ENCODE data around the gene KIF11. TPM values are rescaled to one million over a fixed set of nuclear protein-coding genes. Genes with fewer than 3 reads are reported as not detected.

KIF11 gene
- total RNA-seq, 1 donor from 2014 or later: 1.8 TPM

- Histone ChIP-seq H3K36me3 (no peaks in the 10 kb centered on the region), H3K27me3 (ENCODE audit: low read depth) (no peaks in the 10 kb centered on the region), H3K27ac (no peak overlapping the region), H3K4me1 (no peaks in the 10 kb centered on the region), H3K4me3 (no peak overlapping the region), H3K9me3 (no peaks in the 10 kb centered on the region)
- no peak for TF ChIP-seq CTCF (IDR thresholded peaks at IDR 0.05)
- ATAC-seq: no peak
- DNase-seq: no peak
- intact Hi-C loops (cut with DNase I): no loop called here
These were observed 22.6 kb downstream of the KIF11 start for GRCh38 chr10:92615515-92615914.

GRCh38 chr10:92619368-92619767 lies 26.4 kb downstream of the KIF11 start:
- Histone ChIP-seq H3K36me3 (no peaks in the 10 kb centered on the region), H3K27me3 (ENCODE audit: low read depth) (no peaks in the 10 kb centered on the region), H3K4me1 (no peaks in the 10 kb centered on the region), H3K9me3 (no peaks in the 10 kb centered on the region), H3K27ac (no peak overlapping the region), H3K4me3 (no peak overlapping the region)
- intact Hi-C loops (cut with DNase I): no loop called here
- no peak for TF ChIP-seq CTCF (IDR thresholded peaks at IDR 0.05)
- ATAC-seq (no peak), DNase-seq (no peak)

GRCh38 chr10:92627845-92628480 lies 35.0 kb downstream of the KIF11 start:
- no peaks in the 10 kb centered on the region for H3K36me3 ChIP-seq
- ATAC-seq (no peak), DNase-seq (no peak)
- H3K9me3 ChIP-seq: no peaks in the 10 kb centered on the region
- H3K27ac ChIP-seq: no peak overlapping the region
- no peaks in the 10 kb centered on the region for H3K27me3 ChIP-seq (ENCODE audit: low read depth)
- no peak for TF ChIP-seq CTCF (IDR thresholded peaks at IDR 0.05)
- H3K4me3 ChIP-seq: no peak overlapping the region
- intact Hi-C loops (cut with DNase I): no loop called here
- no peaks in the 10 kb centered on the region for H3K4me1 ChIP-seq

GRCh38 chr10:92629945-92630344 lies 37.0 kb downstream of the KIF11 start:
- TF ChIP-seq CTCF (IDR thresholded peaks at IDR 0.05): no peak
- intact Hi-C loops (cut with DNase I): no loop called here
- ATAC-seq: no peak

GRCh38 chr10:92638037-92638436 lies 45.1 kb downstream of the KIF11 start:
- Histone ChIP-seq H3K9me3 (no peaks in the 10 kb centered on the region), H3K36me3 (no peaks in the 10 kb centered on the region), H3K27ac (no peak overlapping the region), H3K27me3 (ENCODE audit: low read depth) (no peaks in the 10 kb centered on the region), H3K4me3 (no peak overlapping the region), H3K4me1 (no peaks in the 10 kb centered on the region)
- DNase-seq (no peak), ATAC-seq (no peak)
- intact Hi-C loops (cut with DNase I): no loop called here
- TF ChIP-seq CTCF (IDR thresholded peaks at IDR 0.05): no peak

More at GRCh38 chr10:92629945-92630344, 37.0 kb downstream of the KIF11 start:
- Histone ChIP-seq H3K36me3 (no peaks in the 10 kb centered on the region), H3K27ac (no peak overlapping the region), H3K4me1 (no peaks in the 10 kb centered on the region), H3K4me3 (no peak overlapping the region), H3K9me3 (no peaks in the 10 kb centered on the region), H3K27me3 (ENCODE audit: low read depth) (no peaks in the 10 kb centered on the region)
- no peak for DNase-seq

Data from lower lobe of right lung (tissue), 2 donors.